Measurements from ENCODE around the gene MBL2.

DNA sequence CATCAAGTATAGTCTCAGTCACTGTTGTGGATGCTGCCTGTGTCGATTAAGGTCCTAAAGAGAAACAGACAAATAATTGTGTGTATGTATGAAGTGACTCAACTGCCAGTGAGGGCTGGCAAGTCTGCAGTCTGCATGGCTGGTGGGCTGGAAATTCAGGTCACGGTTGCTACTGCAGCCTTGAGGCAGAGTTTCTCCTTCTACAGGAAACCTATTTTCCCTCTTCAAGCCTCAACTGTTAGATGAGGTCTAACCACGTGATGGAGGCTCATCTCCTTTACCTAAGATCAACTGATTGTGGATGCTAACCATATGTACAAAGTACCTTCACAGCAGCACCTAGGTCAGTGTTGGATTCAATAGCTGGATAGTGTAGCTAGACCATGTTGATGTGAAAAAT is 29.9 kb downstream of the MBL2 start:
- TF ChIP-seq, protein P1, sequence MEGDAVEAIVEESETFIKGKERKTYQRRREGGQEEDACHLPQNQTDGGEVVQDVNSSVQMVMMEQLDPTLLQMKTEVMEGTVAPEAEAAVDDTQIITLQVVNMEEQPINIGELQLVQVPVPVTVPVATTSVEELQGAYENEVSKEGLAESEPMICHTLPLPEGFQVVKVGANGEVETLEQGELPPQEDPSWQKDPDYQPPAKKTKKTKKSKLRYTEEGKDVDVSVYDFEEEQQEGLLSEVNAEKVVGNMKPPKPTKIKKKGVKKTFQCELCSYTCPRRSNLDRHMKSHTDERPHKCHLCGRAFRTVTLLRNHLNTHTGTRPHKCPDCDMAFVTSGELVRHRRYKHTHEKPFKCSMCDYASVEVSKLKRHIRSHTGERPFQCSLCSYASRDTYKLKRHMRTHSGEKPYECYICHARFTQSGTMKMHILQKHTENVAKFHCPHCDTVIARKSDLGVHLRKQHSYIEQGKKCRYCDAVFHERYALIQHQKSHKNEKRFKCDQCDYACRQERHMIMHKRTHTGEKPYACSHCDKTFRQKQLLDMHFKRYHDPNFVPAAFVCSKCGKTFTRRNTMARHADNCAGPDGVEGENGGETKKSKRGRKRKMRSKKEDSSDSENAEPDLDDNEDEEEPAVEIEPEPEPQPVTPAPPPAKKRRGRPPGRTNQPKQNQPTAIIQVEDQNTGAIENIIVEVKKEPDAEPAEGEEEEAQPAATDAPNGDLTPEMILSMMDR (IDR thresholded peaks at IDR 0.05): no peak
- TF ChIP-seq POLR2A (IDR thresholded peaks at IDR 0.05) (no peak), EP300 (IDR thresholded peaks at IDR 0.05) (no peak)

Measured in sigmoid colon (tissue), 4 donors.